ENCODE data around the gene BAHD1. TPM values are rescaled to one million over a fixed set of nuclear protein-coding genes. Genes with fewer than 3 reads are reported as not detected.

BAHD1 gene
- total and polyA plus RNA-seq, 4 experiments from 2014 or later: 1.5 to 49.2 (median 25.8) TPM

DNA sequence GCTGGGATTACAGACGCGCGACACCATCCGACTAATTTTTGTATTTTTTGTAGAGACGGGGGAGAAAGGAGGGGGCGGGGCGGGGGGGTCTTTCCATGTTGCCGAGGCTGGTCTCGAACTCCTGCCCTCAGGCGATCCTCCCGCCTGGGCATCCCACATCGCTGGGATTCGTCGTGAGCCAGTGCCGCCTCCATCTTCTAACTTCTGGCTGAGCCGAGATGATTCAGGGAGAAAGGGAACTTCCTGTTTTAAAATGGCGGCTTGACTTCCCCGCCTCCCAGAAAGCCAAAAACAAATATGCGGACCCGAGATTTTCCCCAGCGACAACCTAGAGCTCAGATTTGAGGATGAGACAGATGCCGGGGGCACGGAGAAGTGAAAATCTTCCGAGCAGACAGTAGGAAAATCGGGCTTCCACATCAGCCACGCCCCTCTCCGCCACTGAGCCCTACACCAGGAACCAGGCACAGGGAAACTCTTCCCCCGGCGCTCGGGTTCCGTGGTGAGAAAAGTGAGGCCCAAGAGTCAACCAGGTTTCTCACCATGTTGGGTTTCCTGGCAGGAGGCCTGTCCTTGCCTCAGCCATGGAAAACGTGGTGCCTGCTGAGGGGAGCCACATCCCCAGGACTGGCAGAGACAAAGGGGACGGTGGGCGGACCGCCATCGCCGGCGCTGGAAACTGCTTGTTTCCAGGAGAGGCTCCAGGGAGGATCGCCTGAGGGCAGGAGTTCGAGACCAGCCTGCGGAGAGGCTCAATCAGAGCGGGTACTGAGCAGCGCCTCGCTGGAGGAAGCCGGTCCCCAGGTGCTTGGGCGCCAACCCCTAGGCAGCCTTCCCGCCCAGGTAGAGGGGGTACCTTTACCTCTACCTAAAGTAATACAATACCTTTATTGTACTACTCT is 48.8 kb downstream of the BAHD1 start:
- peaks cover 0 to 5% of the 10 kb centered on the region in 2 donors for H3K27me3 Mint-ChIP-seq
- H3K27ac Mint-ChIP-seq: no peak overlapping the region
- no peak overlapping the region for H3K4me3 Mint-ChIP-seq
- intact Hi-C loops (cut with micrococcal nuclease): no loop called here
- ChIA-PET POLR2A (ENCODE audit: partially characterized antibody) (no interaction called here), CTCF (ENCODE audit: partially characterized antibody) (no interaction called here)
- Histone ChIP-seq H3K4me3 (ENCODE audit: low read length in 2 of 2) (no peak overlapping the region), H3K36me3 (ENCODE audit: insufficient read depth, low read length) (no peaks in the 10 kb centered on the region), H3K27ac (ENCODE audit: low read depth, low read length) (no peak overlapping the region), H3K27me3 (ENCODE audit: insufficient read depth, low read length) (no peaks in the 10 kb centered on the region), H3K9me3 (ENCODE audit: control insufficient read depth in 1 of 2, low read length in 2 of 2) (no peaks in the 10 kb centered on the region), H3K4me1 (ENCODE audit: insufficient read depth, low read length) (peaks cover 19% of the 10 kb centered on the region)
- H3K9me3 Mint-ChIP-seq: peaks cover 0 to 2% (median 0%) of the 10 kb centered on the region in 8 donors
- no peaks in the 10 kb centered on the region for H3K36me3 Mint-ChIP-seq
- DNase-seq: no peak
- peaks cover 14 to 19% (median 16%) of the 10 kb centered on the region in 4 donors for H3K4me1 Mint-ChIP-seq

DNA sequence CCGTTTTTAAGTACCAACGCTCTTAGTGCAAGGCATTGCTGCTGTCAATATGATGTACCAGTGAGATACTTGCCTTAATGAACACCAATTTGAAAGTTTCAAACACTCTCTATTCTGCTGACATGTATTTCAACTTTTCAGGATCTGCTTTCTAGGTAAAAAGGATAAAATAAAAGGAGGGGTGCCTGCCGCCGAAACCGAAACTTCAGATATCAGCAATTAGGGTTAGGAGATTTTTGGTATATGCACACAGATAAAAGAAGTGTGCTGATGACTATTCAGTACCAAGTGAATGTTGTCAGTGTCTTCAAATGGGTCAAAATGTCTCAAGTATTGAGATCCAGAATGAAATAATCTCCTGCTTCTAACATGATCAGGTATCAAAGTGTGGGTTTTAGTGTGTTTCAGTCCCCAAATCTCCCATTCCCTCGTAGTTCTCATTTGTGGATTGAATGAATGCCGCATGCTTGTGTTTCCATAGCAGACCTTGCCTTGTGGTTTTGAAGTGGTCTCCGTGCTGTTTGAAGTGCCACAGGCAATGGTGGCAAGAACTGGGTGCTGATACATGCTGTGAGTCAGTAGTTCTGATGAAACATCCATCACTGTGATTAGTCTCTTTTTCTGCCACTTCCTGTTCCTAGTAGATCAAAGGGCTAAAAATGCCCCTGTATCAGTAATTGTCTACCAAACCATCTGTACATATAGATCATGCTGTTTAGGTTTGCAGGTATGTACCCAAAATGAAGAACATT is 52.5 kb downstream of the BAHD1 start:
- H3K36me3 Mint-ChIP-seq: no peaks in the 10 kb centered on the region
- H3K27me3 Mint-ChIP-seq: no peaks in the 10 kb centered on the region
- peak; percentile 33 to 80 (median 41) for DNase-seq
- intact Hi-C loops (cut with micrococcal nuclease): loop anchor here (2.0 kb wide), 1 partner anchor 14 kb away; no protein-coding TSS in a partner anchor
- H3K4me1 Mint-ChIP-seq: peaks cover 14 to 22% (median 19%) of the 10 kb centered on the region in 4 donors
- peak overlapping the region; percentile 20 for H3K27ac ChIP-seq (ENCODE audit: low read depth, low read length)
- peak overlapping the region; percentile 63 to 84 (median 76) for H3K4me3 Mint-ChIP-seq
- CTCF ChIA-PET (ENCODE audit: partially characterized antibody): no interaction called here
- peak overlapping the region; percentile 6 to 17 for H3K4me3 ChIP-seq (ENCODE audit: low read length in 2 of 2)
- no peaks in the 10 kb centered on the region for H3K36me3 ChIP-seq (ENCODE audit: insufficient read depth, low read length)
- no peaks in the 10 kb centered on the region for H3K9me3 ChIP-seq (ENCODE audit: control insufficient read depth in 1 of 2, low read length in 2 of 2)
- POLR2A ChIA-PET (ENCODE audit: partially characterized antibody): no interaction called here
- peak overlapping the region; percentile 11 to 84 (median 65) for H3K27ac Mint-ChIP-seq
- H3K4me1 ChIP-seq (ENCODE audit: insufficient read depth, low read length): peaks cover 19% of the 10 kb centered on the region
- no peaks in the 10 kb centered on the region for H3K9me3 Mint-ChIP-seq
- H3K27me3 ChIP-seq (ENCODE audit: insufficient read depth, low read length): no peaks in the 10 kb centered on the region

DNA sequence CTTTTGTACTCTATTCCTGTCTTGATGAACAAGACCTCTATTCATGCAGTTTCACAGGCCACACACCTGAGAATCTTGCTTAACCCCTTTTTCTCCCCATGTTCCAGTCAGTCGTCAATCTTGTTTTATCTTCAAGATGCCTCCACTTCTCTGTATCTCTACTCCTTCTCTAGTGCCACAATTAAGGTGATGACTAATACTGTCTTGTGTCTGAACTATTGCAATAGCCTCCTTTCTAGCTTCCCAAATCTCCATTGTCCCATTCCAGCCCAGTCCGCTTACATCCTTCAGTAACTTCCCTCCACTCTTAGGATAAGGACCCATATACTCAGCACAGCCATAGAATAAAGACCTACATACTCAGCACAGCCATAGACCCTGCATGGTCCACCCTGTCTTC is 54.8 kb downstream of the BAHD1 start:
- Histone ChIP-seq H3K36me3 (ENCODE audit: insufficient read depth, low read length) (no peaks in the 10 kb centered on the region), H3K27me3 (ENCODE audit: insufficient read depth, low read length) (no peaks in the 10 kb centered on the region), H3K9me3 (ENCODE audit: control insufficient read depth in 1 of 2, low read length in 2 of 2) (no peaks in the 10 kb centered on the region), H3K4me1 (ENCODE audit: insufficient read depth, low read length) (peaks cover 19% of the 10 kb centered on the region), H3K27ac (ENCODE audit: low read depth, low read length) (no peak overlapping the region), H3K4me3 (ENCODE audit: low read length in 2 of 2) (no peak overlapping the region)
- intact Hi-C loops (cut with micrococcal nuclease): no loop called here
- no peaks in the 10 kb centered on the region for H3K9me3 Mint-ChIP-seq
- H3K4me1 Mint-ChIP-seq: peaks cover 14 to 22% (median 19%) of the 10 kb centered on the region in 4 donors
- ChIA-PET POLR2A (ENCODE audit: partially characterized antibody) (no interaction called here), CTCF (ENCODE audit: partially characterized antibody) (no interaction called here)
- no peaks in the 10 kb centered on the region for H3K27me3 Mint-ChIP-seq
- H3K4me3 Mint-ChIP-seq: no peak overlapping the region
- H3K27ac Mint-ChIP-seq: peak overlapping the region in 3 of 7 donors; percentile 16 to 61 (median 31)
- H3K36me3 Mint-ChIP-seq: no peaks in the 10 kb centered on the region
- no peak for DNase-seq

DNA sequence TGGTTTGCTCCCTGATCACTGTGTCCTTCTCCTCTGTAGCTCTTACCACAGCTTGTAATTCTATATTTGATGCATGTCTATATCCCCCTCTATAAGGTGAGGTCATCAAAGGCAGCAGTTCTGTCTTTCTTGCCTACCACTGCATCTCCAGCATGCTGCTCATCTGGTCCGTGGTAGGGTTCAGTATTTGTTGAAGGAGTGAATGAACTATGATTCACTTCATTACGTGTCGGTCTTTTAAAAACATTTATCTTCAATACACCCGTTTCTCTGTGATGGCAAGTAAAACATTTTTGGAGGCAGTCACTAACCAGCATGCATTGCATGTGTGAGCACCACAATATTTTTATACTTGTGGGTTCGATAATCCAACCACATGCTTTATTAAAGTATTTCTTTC is 57.7 kb downstream of the BAHD1 start:
- H3K4me1 Mint-ChIP-seq: peaks cover 8 to 14% (median 13%) of the 10 kb centered on the region in 4 donors
- no peak overlapping the region for H3K27ac ChIP-seq (ENCODE audit: low read depth, low read length)
- CTCF ChIA-PET (ENCODE audit: partially characterized antibody): interaction anchor here (1.9 kb wide), 1 partner anchor 9 kb away, joined by 10 read pairs; no protein-coding TSS in a partner anchor
- no peaks in the 10 kb centered on the region for H3K36me3 ChIP-seq (ENCODE audit: insufficient read depth, low read length)
- POLR2A ChIA-PET (ENCODE audit: partially characterized antibody): no interaction called here
- peaks cover 0 to 3% of the 10 kb centered on the region in 2 donors for H3K27me3 Mint-ChIP-seq
- no peaks in the 10 kb centered on the region for H3K27me3 ChIP-seq (ENCODE audit: insufficient read depth, low read length)
- no peak overlapping the region for H3K4me3 ChIP-seq (ENCODE audit: low read length in 2 of 2)
- H3K9me3 Mint-ChIP-seq: no peaks in the 10 kb centered on the region
- no peaks in the 10 kb centered on the region for H3K9me3 ChIP-seq (ENCODE audit: control insufficient read depth in 1 of 2, low read length in 2 of 2)
- H3K36me3 Mint-ChIP-seq: no peaks in the 10 kb centered on the region
- no peak overlapping the region for H3K4me3 Mint-ChIP-seq
- H3K4me1 ChIP-seq (ENCODE audit: insufficient read depth, low read length): peaks cover 10% of the 10 kb centered on the region
- DNase-seq: no peak
- intact Hi-C loops (cut with micrococcal nuclease): no loop called here
- no peak overlapping the region for H3K27ac Mint-ChIP-seq

DNA sequence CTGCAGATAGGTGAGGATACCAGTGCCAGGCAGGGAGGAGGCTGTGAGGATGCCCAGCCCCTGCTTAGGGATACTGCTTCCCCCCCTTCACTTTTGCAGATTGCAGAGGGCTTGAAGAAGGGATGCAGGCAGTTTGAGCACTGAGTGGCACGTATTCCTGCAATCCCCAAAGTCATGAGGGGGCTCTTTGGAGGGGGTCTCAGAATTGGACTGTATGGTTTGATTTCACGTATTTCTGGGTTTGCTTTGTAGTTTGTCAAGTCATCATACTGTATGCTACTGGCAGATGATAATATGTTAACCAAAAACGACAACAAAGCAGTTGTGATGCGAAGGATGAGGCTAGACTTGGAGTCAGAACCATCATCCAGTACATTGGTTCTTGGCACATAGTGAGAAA is 58.1 kb downstream of the BAHD1 start:
- CTCF ChIA-PET (ENCODE audit: partially characterized antibody): no interaction called here
- POLR2A ChIA-PET (ENCODE audit: partially characterized antibody): no interaction called here
- H3K27me3 ChIP-seq (ENCODE audit: insufficient read depth, low read length): peaks cover 3% of the 10 kb centered on the region
- no peaks in the 10 kb centered on the region for H3K9me3 ChIP-seq (ENCODE audit: control insufficient read depth in 1 of 2, low read length in 2 of 2)
- peaks cover 3 to 7% of the 10 kb centered on the region in 2 donors for H3K27me3 Mint-ChIP-seq
- DNase-seq: no peak
- H3K27ac ChIP-seq (ENCODE audit: low read depth, low read length): no peak overlapping the region
- peaks cover 5% of the 10 kb centered on the region for H3K4me1 ChIP-seq (ENCODE audit: insufficient read depth, low read length)
- peaks cover 4 to 9% (median 8%) of the 10 kb centered on the region in 4 donors for H3K4me1 Mint-ChIP-seq
- no peaks in the 10 kb centered on the region for H3K36me3 ChIP-seq (ENCODE audit: insufficient read depth, low read length)
- no peaks in the 10 kb centered on the region for H3K36me3 Mint-ChIP-seq
- no peak overlapping the region for H3K27ac Mint-ChIP-seq
- intact Hi-C loops (cut with micrococcal nuclease): no loop called here
- no peak overlapping the region for H3K4me3 Mint-ChIP-seq
- H3K9me3 Mint-ChIP-seq: no peaks in the 10 kb centered on the region
- no peak overlapping the region for H3K4me3 ChIP-seq (ENCODE audit: low read length in 2 of 2)

DNA sequence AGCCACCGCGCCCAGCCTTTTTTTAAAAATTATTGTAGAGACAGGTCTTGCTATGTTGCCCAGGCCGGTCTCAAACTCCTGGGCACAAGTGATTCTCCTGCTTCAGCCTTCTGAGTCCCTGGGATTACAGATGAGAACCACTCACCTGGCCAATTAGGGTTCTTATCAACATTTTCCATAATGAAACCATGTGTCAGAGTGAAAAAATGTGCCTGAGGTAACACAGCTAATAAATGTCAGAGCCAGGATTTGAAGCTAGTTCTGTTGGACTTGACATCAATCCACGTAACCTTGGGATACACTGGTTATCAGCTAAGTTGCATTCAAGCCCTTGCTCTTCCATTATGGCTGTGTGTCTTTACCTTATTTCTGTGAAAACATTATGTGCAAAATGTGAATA is 59.2 kb downstream of the BAHD1 start:
- Histone ChIP-seq H3K36me3 (ENCODE audit: insufficient read depth, low read length) (no peaks in the 10 kb centered on the region), H3K9me3 (ENCODE audit: control insufficient read depth in 1 of 2, low read length in 2 of 2) (no peaks in the 10 kb centered on the region), H3K27ac (ENCODE audit: low read depth, low read length) (no peak overlapping the region), H3K4me1 (ENCODE audit: insufficient read depth, low read length) (no peaks in the 10 kb centered on the region), H3K4me3 (ENCODE audit: low read length in 2 of 2) (no peak overlapping the region), H3K27me3 (ENCODE audit: insufficient read depth, low read length) (peaks cover 6% of the 10 kb centered on the region)
- intact Hi-C loops (cut with micrococcal nuclease): no loop called here
- H3K27ac Mint-ChIP-seq: no peak overlapping the region
- ChIA-PET CTCF (ENCODE audit: partially characterized antibody) (no interaction called here), POLR2A (ENCODE audit: partially characterized antibody) (no interaction called here)
- peaks cover 6 to 12% of the 10 kb centered on the region in 2 donors for H3K27me3 Mint-ChIP-seq
- H3K4me3 Mint-ChIP-seq: no peak overlapping the region
- no peaks in the 10 kb centered on the region for H3K9me3 Mint-ChIP-seq
- peaks cover 0 to 2% (median under 1%) of the 10 kb centered on the region in 4 donors for H3K4me1 Mint-ChIP-seq
- no peaks in the 10 kb centered on the region for H3K36me3 Mint-ChIP-seq
- DNase-seq: no peak

DNA sequence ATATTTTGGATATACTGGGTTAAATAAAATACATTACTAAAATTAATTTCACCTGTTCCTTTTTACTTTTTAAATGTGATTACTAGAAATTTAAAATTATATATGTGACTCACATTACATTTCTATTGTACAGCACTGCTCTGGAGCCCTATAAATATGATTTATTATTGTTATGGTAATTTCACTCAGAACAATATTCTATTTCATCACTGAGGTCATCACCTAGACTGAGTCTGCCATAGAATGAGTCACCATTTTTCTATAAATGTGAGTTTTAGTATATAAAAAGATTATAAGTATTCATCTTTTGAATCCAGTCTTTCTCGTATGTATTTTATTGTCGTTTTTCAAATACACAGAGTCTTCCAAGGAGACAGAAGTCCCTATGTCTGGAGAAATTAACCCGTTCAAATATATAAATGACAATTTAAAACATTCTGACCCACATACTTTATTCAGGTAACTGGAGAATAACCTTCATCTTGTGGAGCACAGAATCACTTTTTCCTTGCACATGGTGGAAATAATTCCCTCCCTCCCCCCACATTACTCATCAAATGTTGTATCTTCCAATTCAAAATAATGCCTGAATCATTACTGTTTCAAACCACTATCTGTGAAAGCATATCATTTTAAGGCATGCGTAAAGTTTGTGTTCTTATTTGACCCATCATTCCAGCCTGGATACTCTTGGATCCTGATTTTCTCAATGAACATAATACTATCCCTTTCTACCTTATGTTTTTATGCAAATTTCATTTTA is 60.0 kb downstream of the BAHD1 start:
- no peaks in the 10 kb centered on the region for H3K36me3 Mint-ChIP-seq
- Histone ChIP-seq H3K4me1 (ENCODE audit: insufficient read depth, low read length) (no peaks in the 10 kb centered on the region), H3K9me3 (ENCODE audit: control insufficient read depth in 1 of 2, low read length in 2 of 2) (no peaks in the 10 kb centered on the region), H3K27me3 (ENCODE audit: insufficient read depth, low read length) (peaks cover 6% of the 10 kb centered on the region), H3K36me3 (ENCODE audit: insufficient read depth, low read length) (no peaks in the 10 kb centered on the region), H3K27ac (ENCODE audit: low read depth, low read length) (no peak overlapping the region), H3K4me3 (ENCODE audit: low read length in 2 of 2) (no peak overlapping the region)
- POLR2A ChIA-PET (ENCODE audit: partially characterized antibody): no interaction called here
- intact Hi-C loops (cut with micrococcal nuclease): no loop called here
- no peak overlapping the region for H3K27ac Mint-ChIP-seq
- CTCF ChIA-PET (ENCODE audit: partially characterized antibody): no interaction called here
- no peaks in the 10 kb centered on the region for H3K9me3 Mint-ChIP-seq
- peaks cover 6 to 16% of the 10 kb centered on the region in 2 donors for H3K27me3 Mint-ChIP-seq
- H3K4me1 Mint-ChIP-seq: peaks cover 0 to 2% (median 0%) of the 10 kb centered on the region in 4 donors
- H3K4me3 Mint-ChIP-seq: no peak overlapping the region
- DNase-seq: no peak

All from CD4-positive, alpha-beta memory T cell (primary cell).